IMR-90 (cell line): ENCODE data around the gene LARP1.

Experiments used
- CEBPB ChIP-seq: IDR thresholded peaks from 2 replicates; pipeline ENCODE4 v1.6.1; 2012; ENCODE audit warnings: low read depth, low read length, improper control_type of control experiment
- MAFK ChIP-seq: IDR thresholded peaks from 2 replicates; pipeline ENCODE4 v1.6.1; 2012; ENCODE audit warnings: low read depth, low read length, improper control_type of control experiment
- POLR2A ChIP-seq: IDR thresholded peaks from 2 replicates; pipeline ENCODE4 v1.6.1; 2012; ENCODE audit warnings: mild to moderate bottlenecking, low read depth, low read length
- RAD21 ChIP-seq: IDR thresholded peaks from 2 replicates; pipeline ENCODE4 v1.6.1; 2012; ENCODE audit warnings: low read length, improper control_type of control experiment
- RCOR1 ChIP-seq: IDR thresholded peaks from 2 replicates; pipeline ENCODE4 v1.6.1; 2012; ENCODE audit warnings: mild to moderate bottlenecking, low read length, improper control_type of control experiment; ENCODE audit not compliant: insufficient replicate concordance
- SMC3 ChIP-seq: fragments of 150-350 bp; IDR thresholded peaks from 2 replicates; pipeline ENCODE4 v1.6.1; 2016; ENCODE audit warnings: low read depth, mild to moderate bottlenecking, antibody characterized with exemption, low read length, moderate library complexity
- USF2 ChIP-seq: fragments of 150-350 bp; IDR thresholded peaks from 2 replicates; pipeline ENCODE4 v1.6.1; 2017; ENCODE audit warnings: mild to moderate bottlenecking, antibody characterized with exemption, low read length, low read depth
- TF ChIP-seq, protein P1 (sequence below): conservative IDR thresholded peaks from 2 replicates; pipeline ENCODE4 v1.5.1; 2012; ENCODE audit warnings: mild to moderate bottlenecking, low read depth, low read length, improper control_type of control experiment

GRCh38 chr5:154851351-154851750 lies 96.2 kb downstream of the LARP1 start:
- TF ChIP-seq, protein P1, sequence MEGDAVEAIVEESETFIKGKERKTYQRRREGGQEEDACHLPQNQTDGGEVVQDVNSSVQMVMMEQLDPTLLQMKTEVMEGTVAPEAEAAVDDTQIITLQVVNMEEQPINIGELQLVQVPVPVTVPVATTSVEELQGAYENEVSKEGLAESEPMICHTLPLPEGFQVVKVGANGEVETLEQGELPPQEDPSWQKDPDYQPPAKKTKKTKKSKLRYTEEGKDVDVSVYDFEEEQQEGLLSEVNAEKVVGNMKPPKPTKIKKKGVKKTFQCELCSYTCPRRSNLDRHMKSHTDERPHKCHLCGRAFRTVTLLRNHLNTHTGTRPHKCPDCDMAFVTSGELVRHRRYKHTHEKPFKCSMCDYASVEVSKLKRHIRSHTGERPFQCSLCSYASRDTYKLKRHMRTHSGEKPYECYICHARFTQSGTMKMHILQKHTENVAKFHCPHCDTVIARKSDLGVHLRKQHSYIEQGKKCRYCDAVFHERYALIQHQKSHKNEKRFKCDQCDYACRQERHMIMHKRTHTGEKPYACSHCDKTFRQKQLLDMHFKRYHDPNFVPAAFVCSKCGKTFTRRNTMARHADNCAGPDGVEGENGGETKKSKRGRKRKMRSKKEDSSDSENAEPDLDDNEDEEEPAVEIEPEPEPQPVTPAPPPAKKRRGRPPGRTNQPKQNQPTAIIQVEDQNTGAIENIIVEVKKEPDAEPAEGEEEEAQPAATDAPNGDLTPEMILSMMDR: no peak
- TF ChIP-seq POLR2A: no peak
- TF ChIP-seq USF2: no peak
- TF ChIP-seq SMC3: no peak
- TF ChIP-seq RCOR1: no peak
- no peak for TF ChIP-seq RAD21
- TF ChIP-seq CEBPB: no peak
- no peak for TF ChIP-seq MAFK
